ENCODE data around the gene ZFP91. TPM values are rescaled to one million over a fixed set of nuclear protein-coding genes. Genes with fewer than 3 reads are reported as not detected.

Gene ZFP91
- total RNA-seq, 1 donor from 2014 or later: 64.4 TPM

DNA sequence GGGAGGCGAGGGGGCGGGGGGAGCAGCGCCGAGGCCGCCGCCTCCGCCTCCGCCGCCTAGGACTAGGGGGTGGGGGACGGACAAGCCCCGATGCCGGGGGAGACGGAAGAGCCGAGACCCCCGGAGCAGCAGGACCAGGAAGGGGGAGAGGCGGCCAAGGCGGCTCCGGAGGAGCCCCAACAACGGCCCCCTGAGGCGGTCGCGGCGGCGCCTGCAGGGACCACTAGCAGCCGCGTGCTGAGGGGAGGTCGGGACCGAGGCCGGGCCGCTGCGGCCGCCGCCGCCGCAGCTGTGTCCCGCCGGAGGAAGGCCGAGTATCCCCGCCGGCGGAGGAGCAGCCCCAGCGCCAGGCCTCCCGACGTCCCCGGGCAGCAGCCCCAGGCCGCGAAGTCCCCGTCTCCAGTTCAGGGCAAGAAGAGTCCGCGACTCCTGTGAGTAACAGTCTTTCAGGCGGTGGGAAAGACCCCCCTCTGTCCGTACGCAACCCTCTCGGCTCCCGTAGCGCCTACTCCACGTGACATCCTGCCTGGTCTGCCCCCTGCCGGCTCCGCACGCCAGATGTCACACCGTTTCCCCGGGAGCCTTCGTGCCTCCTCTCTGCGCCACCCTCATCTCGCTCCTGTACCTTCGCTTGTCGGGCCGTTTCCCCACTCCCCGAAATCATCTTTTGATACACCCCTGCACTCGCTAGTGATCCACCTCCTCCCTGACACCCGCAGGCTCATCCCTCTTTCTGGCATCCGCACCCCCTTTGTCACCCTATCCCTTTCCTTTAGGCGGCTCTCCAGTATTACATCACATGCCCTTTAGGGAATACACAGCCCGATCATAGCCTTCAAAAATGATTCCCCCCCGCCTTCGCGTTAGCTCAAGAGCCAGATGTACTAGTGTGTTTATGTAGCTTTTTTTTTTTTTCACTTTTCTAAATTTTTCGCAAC is 598 bp downstream of the ZFP91 start:
- DNase-seq (peak; percentile 94), ATAC-seq (peak; percentile 75)
- intact Hi-C loops (cut with micrococcal nuclease): loop anchor here (10.0 kb wide), 1 partner anchor 45 kb away; the partner anchor contains the start of gene CNTF

DNA sequence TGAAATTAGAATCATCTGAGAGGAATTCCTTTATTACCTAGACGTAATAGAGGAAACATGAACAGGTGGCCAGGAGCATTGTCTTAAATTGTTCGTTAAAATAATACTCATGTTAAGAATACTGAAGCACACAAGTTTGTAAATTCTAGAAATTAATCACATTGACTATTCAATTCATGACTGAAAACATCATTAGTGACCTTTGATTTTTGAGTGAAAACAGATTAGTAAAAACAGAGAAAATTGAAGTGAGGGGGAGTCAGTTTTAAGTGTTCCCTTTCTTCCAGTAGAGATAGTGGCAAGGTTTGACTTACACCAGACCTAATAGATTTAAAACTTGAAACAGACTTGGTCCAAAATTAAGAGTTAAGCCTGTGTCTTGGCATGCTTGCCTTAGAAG is 1.4 kb downstream of the ZFP91 start:
- intact Hi-C loops (cut with micrococcal nuclease): no loop called here
- no peak for DNase-seq
- no peak for ATAC-seq

DNA sequence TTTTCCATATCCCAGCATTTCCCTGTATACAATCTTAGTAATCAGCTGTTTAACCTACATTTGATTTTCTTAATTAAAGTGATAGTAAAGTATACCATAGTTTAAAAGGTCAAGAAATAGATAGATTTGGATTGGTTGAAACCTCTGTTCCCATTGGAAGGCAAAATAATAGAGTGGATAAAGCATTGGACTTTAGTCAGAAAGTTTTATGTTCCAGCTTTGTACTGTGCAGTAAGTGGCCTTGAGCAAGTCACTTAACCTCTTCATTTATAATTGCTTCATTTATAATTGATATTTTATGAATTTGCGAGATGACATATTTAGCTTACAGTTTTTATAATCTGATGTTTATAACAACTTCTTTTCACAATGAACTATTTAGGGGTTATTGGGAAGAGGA is 3.6 kb downstream of the ZFP91 start:
- ATAC-seq (no peak), DNase-seq (no peak)
- intact Hi-C loops (cut with micrococcal nuclease): no loop called here

DNA sequence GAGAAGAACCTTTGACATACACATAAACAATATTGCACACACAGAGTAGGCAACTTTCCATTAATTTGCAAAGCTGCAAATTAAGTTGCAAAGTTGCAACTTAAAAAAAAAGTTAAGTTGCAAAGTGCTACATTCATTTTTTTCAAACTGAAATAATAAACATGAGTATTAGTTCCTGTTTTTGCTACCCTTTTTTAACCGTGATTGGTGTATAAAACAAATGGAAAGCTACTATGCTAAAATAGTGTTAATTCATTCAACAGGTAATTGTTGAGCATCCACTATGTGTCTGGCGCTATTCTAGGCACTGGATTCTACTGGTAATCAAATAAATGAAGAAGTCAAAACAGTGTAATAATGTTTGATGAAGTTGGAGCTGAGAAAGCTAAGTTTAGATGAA is 8.1 kb downstream of the ZFP91 start:
- no peak for ATAC-seq
- intact Hi-C loops (cut with micrococcal nuclease): no loop called here
- no peak for DNase-seq

DNA sequence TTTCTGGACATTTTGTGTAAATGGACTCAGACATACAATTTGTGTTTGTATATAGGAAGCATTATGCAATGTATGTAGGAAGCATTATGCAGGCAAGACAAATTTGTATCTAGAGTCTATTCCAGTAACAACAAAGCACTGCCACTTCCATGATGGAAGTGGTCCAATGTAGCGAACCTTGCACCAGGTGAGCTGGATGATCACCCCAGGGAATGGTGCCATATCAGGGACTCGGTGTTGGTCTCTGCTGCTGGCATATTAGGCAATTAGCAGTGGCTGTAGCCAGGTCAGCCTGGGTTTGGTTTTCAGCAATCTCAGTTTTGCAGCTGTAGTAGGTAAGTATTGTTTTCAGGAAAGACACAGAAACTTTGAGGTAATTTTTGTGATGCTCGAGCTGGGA is 12.8 kb downstream of the ZFP91 start:
- intact Hi-C loops (cut with micrococcal nuclease): no loop called here
- DNase-seq (no peak), ATAC-seq (no peak)

DNA sequence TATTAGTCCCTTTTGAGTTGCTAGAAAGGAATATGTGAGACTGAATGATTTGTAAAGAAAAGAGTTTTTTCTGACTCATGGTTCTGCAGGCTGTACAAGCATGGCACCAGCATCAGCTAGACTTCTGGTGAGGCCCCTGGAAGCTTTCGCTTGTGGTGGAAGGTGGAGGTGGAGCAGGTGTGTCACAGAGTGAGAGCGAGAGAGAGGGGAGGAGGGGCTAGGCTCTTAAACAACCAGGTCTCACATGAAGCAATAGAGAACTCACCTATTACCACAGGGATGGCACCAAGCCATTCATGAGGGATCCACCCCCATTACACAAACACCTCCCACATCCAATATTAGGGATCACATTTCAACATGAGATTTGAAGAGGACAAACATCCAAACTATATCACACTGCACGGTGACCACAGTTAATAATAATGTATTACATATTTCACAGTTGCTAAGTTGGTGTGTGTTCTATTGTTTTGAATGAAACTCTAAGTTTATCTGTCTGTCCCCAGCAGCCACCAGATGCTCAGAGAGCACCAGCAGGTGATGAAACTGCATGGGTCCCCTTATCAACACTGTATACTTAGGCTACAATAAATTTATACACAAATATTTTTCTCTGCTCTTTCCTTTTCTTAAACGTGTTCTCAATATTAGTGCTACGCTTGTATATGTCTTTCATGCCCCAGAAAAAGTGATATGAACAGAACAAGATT is 14.1 kb downstream of the ZFP91 start:
- DNase-seq (no peak), ATAC-seq (peak; percentile 41)
- intact Hi-C loops (cut with micrococcal nuclease): no loop called here

DNA sequence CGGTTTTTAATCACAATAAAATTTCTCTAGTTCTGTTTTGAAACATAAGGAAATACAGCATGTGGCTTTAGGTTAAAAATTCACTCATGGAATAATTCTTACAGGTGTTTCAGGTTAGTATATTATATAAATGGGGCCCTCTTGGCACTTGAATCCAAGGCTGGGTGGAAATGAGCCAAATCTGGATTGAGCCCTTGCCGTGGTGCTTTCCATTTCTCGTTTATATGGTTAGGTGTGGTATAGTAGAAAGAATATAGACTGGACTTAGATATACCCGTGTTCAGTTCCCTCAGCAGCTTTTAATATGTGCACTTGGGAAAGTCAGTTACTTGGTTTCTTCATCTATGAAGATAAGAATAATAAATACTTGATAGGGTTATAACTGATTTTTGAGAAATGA is 16.0 kb downstream of the ZFP91 start:
- DNase-seq: no peak
- intact Hi-C loops (cut with micrococcal nuclease): no loop called here
- no peak for ATAC-seq

DNA sequence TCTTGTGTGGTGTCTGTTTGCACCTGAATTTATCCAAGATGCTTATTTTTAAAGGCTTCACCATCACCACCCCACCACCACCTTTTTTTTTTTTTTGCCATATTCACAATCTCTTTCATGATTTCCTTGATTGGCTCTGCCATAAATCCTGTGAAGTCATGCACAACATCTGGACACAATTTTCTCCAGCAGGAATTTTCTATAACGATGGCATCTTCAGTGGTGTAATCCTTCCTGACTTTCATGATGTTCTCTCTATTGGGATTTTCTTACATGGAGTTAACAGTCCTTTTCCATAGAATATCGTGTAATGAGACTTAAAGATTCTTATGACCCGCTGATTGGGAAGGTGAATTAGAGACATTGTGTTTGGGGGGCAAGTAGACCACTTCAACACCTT is 17.8 kb downstream of the ZFP91 start:
- intact Hi-C loops (cut with micrococcal nuclease): no loop called here
- DNase-seq: no peak
- ATAC-seq: no peak

DNA sequence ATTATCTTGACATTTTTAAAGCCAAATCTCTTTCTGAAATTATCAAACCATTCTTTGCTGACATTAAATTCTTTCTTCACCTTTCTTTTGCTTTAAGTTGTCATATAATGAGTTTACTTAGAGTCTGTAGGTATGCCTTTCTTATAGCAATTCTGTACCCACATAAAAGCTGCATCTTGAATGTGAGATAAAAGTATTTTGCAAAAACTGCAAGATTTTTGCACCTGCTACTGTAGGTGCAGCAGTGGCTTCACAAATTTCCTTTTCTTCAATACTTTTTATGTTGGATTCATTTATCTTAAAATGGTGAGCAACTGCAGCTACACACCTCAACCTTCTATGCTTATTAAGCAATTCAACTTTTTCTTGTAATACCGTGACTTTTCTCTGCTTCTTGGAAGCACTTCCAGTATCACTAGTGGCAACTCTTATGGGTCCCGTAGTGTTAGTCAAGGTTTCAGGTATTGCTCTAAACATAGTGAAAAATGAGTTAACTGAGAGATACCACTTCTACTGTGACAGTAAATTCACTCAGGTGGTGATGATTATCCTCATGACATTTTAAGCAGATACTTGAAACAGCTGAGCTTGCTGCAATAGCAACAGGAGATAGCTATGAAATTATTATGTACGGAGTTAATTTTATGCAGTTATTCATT is 18.8 kb downstream of the ZFP91 start:
- ATAC-seq: no peak
- intact Hi-C loops (cut with micrococcal nuclease): no loop called here

DNA sequence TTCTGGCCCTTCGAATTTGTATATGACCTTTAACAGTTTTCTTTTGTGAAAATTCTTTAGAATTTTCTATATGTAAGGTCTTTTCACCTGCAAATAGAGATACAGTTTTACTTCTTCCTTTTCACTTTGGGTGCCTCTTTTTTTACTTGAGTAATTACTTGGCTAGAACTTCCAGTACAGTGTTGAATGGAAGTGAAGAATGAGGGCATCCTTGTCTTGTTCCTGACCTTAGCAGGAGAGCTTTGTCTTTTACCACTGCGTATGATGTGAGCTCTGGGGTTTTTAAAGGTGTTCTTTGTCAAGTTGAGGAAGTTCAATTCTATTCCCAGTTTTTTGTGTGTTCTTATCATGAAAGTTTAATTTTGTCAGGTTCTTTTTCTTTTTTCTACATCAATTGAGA is 21.6 kb downstream of the ZFP91 start:
- no peak for DNase-seq
- intact Hi-C loops (cut with micrococcal nuclease): no loop called here
- no peak for ATAC-seq

More for the DNA sequence above, 18.8 kb downstream of the ZFP91 start:
- no peak for DNase-seq

DNA sequence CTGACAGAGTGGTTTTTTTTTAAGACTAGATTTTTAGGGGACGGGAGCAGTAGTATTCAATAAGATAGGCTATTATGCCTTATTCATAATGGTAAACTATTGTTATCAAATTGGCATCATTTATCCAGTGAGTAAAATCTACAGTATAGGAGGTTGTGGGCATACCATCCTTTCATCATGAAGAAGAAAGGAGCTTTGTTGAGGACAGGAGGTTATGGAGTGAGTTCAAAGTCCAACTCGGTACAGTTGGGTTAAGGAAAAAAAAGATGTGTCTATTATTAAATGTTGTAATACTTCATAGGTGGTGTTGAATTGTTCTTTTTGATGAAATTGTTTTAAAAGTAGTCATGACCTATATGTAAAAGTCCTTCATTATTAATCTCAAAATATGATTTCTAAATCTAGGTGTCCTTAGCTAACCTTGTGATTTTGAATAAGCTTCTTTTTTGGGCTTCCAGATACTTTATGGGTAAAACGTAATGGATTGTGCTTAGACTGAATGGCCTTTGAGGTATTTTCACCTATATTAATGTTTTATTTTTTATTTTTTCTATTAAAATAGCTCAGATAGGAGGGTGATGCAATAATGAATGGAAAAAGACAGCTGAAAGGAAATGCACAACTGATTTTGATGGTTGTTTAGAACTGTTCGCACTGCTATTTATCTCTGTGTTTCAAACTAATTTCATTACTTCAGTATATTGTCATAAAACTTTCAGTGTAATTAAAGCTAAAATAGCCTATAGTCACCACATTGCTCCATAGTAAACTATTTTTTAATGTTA is 28.3 kb downstream of the ZFP91 start:
- intact Hi-C loops (cut with micrococcal nuclease): no loop called here
- ATAC-seq (no peak), DNase-seq (no peak)

DNA sequence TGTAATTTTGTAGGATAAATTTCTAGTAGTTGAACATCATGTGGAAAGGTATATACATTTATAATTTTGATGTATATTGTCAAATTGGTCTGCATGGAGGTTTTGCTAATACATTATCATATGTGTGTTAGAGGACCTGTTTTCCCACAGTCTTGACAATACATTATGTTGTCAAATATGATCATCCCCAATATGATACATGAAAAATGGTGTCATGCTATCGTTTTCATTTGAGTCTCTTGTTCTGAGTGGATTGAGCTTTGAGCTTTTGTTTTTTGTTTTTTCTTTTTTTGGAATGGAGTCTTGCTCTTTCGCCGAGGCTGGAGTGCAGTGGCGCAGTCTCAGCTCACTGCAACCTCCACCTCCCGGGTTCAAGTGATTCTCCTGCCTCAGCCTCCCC is 29.5 kb downstream of the ZFP91 start:
- DNase-seq: no peak
- no peak for ATAC-seq
- intact Hi-C loops (cut with micrococcal nuclease): no loop called here

DNA sequence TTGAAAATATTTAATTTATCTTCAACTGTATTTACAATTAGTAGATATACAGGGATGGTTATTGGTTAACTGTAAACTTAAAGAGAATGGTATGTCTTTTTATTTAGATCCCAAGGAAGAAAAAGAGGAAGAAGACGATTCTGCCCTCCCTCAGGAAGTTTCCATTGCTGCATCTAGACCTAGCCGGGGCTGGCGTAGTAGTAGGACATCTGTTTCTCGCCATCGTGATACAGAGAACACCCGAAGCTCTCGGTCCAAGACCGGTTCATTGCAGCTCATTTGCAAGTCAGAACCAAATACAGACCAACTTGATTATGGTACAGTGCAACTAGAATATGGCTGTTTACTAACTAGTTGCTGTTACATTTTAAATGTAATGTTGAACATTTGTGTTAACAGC is 30.9 kb downstream of the ZFP91 start:
- no peak for DNase-seq

DNA sequence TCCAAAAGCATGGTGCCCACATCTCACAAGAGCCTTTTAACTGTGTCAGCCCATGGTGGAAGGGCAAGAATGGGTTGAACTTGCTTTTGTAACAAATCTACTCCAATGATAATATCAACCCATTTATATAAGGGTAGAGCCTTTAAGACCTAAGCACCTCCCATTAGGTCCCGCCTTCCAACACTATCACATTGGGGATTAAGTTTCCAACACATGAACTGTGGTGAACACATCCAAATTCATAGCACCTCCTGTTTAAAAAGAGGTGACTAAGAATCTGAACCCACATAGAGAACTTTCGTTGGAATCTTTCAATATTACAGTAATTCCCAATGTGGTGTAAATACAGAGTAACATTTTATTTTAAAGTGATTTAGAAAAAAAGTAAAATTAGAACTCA is 34.4 kb downstream of the ZFP91 start:
- DNase-seq (no peak), ATAC-seq (no peak)
- intact Hi-C loops (cut with micrococcal nuclease): no loop called here

More for the DNA sequence above, 30.9 kb downstream of the ZFP91 start:
- intact Hi-C loops (cut with micrococcal nuclease): no loop called here
- no peak for ATAC-seq

DNA sequence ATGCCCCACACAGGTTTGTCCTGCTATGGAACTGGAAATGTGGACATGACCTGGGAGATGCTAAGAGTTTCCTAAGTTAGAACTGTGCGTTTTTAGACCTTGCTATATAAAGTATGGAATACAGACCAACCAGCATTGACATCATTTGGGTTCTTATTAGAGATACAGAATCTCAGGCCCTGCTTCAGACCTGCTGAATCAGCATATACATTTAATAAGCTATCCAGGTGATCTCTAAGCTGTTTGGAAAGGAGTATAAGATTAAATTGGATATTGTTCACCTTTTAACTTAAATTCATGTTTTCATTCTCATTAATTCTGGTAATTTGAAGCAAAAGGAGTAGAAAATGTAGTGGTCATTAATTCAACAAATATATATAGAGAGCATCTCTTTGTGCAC is 36.7 kb downstream of the ZFP91 start:
- intact Hi-C loops (cut with micrococcal nuclease): no loop called here
- ATAC-seq (no peak), DNase-seq (no peak)

DNA sequence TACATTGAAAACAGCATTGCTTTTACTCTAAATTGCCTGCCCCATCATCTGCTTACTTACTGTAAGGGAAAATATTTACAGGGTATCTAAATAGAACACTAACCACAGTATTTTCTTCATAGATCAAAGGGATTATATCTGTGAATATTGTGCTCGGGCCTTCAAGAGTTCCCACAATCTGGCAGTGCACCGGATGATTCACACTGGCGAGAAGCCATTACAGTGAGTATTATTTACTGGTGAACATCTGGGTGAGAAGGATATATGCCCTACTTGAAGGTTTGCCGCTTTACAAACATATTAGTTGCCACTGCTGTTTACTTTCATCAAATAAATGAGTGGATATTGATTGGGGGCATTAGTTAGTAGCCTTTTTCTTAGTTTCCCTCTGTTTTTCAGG is 37.7 kb downstream of the ZFP91 start:
- intact Hi-C loops (cut with micrococcal nuclease): no loop called here
- ATAC-seq (peak; percentile 76), DNase-seq (peak; percentile 51)

DNA sequence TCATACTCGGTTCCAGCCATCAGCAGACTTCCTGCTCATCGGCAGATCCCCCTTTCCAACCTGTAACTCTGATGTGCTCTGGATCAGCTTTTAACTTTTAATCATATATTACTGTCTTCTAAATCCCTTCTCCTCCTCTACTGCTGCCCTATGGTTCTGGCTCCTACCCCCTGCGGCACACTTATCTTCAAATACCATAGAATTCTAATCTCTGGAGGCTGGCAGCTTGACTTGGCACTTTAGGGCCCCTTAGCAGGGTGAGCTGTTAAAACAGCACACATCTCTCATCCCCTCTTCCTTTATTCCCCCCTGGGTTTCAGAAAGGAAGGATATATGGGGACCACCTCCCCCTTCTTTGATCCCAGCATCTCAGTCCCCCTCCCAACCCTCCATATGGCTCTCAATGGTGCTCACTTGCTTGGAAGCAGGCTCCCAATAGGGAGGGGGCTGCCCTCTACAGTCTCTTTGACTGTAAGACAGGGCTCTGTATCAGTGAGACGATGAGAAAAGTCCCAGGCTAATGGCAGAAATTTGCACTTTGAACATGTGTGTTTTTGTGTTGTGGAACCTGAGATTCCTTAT is 39.2 kb downstream of the ZFP91 start:
- intact Hi-C loops (cut with micrococcal nuclease): no loop called here
- no peak for DNase-seq
- peak; percentile 68 for ATAC-seq

DNA sequence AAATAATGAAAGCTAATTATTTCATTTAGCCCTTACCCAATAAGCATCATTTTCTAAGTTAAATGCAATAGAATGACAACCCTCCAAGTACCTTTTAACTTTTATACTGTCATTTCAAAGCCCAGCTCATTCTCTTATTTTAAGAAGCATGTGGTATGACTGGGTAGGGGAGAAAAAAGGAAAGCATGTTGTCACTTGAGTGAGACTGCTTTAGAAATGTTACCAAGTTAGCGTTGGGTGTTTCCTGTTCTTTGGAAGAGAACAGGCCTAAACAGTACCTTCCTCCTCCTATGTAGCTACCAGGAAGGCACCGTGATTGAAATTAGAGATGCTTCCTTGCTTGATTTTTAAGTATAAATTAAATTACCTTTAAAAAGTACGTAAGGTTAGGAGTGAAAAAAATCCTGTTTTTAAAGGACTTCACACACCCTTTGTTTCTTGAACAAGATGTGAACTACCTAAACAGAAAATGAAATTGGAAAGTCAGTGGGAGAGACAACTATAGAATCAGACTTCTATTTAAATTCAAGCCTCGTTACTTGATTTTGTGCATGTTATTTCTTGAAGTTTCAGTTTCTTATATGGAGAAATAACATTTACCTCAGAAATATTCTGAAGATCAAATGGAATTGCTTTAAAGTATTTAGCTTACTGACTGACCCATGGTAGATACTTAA is 42.9 kb downstream of the ZFP91 start:
- intact Hi-C loops (cut with micrococcal nuclease): loop anchor here (10.0 kb wide), 1 partner anchor 47 kb away; the partner anchor contains the start of genes LPXN and ZFP91
- ATAC-seq (no peak), DNase-seq (no peak)

Data from left ventricle myocardium superior (tissue), 1 donor.